GM13977 (cell line): Measurements from ENCODE around the gene ERCC8.

ENCODE experiments used
- DNase-seq: peaks from one replicate; pipeline ENCODE4 v3.0.0; 2012; ENCODE audit warnings: low spot score
- in situ Hi-C: fragments of 300-500 bp; cut with MboI; formaldehyde crosslinking; loops from one replicate; pipeline ENCODE4 v1.12.0; 2022; ENCODE audit warnings: low sequenced_read_pairs, low pct_unique_long_range_greater_than_20kb, mixed read lengths, inconsistent platforms; ENCODE audit not compliant: unreplicated experiment
- TF ChIP-seq, protein P1 (sequence below): IDR thresholded peaks from 2 replicates; pipeline ENCODE4 v1.5.1; 2012; ENCODE audit warnings: mild to moderate bottlenecking, control low read depth; ENCODE audit not compliant: insufficient read depth; ENCODE audit errors: extremely low read depth, missing control alignments

ERCC8 gene

GRCh38 chr5:60888359-60889061 lies 56.4 kb downstream of the ERCC8 start:
- in situ Hi-C loops = loop anchor here (10.0 kb wide), 1 partner anchor 214 kb away; no protein-coding TSS in a partner anchor
- DNase-seq = no peak
- TF ChIP-seq, protein P1, sequence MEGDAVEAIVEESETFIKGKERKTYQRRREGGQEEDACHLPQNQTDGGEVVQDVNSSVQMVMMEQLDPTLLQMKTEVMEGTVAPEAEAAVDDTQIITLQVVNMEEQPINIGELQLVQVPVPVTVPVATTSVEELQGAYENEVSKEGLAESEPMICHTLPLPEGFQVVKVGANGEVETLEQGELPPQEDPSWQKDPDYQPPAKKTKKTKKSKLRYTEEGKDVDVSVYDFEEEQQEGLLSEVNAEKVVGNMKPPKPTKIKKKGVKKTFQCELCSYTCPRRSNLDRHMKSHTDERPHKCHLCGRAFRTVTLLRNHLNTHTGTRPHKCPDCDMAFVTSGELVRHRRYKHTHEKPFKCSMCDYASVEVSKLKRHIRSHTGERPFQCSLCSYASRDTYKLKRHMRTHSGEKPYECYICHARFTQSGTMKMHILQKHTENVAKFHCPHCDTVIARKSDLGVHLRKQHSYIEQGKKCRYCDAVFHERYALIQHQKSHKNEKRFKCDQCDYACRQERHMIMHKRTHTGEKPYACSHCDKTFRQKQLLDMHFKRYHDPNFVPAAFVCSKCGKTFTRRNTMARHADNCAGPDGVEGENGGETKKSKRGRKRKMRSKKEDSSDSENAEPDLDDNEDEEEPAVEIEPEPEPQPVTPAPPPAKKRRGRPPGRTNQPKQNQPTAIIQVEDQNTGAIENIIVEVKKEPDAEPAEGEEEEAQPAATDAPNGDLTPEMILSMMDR = no peak

DNA sequence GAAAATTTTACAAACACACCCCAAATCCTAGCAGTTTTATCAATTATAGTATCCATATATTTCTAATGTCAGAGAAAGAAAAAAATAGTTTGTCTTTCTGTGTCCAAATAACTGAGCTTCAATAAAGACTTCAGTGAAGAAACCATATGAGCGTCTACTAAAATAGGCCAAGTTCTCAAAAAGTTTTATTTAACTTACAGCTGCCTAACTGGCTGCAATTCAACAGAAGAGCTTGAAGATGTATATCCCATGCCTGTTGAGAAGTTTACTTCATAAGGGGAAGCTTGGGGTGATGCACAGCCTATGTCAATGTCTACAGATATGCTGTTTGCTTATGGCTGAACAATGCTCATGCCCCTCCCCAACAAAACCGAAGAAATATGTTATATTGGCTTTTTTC lies 57.1 kb downstream of the ERCC8 start:
- in situ Hi-C loops = loop anchor here (10.0 kb wide), 1 partner anchor 213 kb away; no protein-coding TSS in a partner anchor
- no peak for DNase-seq
- TF ChIP-seq, protein P1 = no peak

DNA sequence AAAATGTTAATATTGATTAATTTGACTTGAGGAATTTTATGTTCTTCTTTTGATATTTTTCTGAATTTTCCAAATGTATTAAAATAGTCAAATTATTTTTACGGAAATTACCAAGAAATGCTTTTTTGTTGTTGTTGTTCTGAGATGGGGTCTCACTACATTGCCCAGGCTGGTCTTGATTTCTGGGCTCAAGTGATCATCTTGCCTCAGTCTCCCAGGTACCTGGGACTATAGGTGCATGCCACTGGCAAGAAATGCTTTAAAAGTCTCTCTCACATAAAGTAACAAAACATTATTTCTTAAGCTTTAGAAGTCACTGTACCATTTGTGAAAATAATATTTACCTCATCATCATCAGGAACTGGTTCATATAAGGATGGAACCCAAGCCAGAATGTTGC lies 57.8 kb downstream of the ERCC8 start:
- TF ChIP-seq, protein P1 = no peak
- in situ Hi-C loops = loop anchor here (10.0 kb wide), 1 partner anchor 212 kb away; no protein-coding TSS in a partner anchor
- DNase-seq = no peak

- TF ChIP-seq, protein P1 = no peak
- DNase-seq = no peak
- in situ Hi-C loops = loop anchor here (10.0 kb wide), 1 partner anchor 211 kb away; no protein-coding TSS in a partner anchor
These were observed 58.7 kb downstream of the ERCC8 start for GRCh38 chr5:60886158-60886557.

DNA sequence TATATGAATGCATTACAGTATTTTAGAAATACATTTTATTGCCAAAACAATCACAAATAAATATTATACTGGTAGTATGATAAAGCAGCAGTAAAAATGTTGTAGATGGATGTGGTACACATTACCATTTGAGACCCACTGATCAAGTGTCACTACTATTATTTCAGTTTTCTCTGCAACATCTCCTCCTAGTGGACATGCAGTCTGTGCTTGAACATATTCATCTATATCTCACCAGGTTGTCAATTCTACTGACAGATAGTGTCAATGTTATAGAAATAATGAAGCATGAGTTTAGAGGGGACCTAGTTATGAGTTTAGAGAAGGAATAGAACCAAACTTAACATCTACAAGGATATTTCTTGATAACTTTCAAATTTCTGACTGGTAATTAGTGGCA lies 61.6 kb downstream of the ERCC8 start:
- TF ChIP-seq, protein P1 = peak; percentile 55
- peak; percentile 44 for DNase-seq
- in situ Hi-C loops = loop anchor here (10.0 kb wide), 1 partner anchor 208 kb away; no protein-coding TSS in a partner anchor

DNA sequence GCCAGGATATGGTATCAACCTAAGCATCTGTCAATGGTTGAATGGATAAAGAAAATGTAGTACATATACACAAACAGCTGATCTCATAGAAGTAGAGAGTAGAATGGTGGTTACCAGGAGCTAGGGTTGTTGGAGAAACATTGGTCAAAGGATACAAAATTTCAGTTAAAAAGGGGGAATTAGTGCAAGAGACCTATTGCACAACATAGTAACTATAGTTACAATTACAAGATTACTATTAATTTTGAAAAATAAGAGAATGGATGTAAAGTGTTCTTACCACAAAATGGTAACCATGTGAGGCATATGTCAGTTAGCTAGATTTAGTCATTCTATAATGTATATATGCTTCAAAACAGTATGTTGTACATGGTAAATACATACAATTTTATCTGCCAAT lies 72.0 kb downstream of the ERCC8 start:
- DNase-seq = no peak
- TF ChIP-seq, protein P1 = no peak

More for the DNA sequence above, 72.0 kb downstream of the ERCC8 start:
- in situ Hi-C loops = no loop called here
